C4-2B (cell line): ENCODE data around the gene ZNF521.

Experiments
- ZFX ChIP-seq: fragments of 450-650 bp; IDR thresholded peaks from 2 replicates; pipeline ENCODE4 v1.6.1; 2017
- TF ChIP-seq, protein P1 (sequence below): fragments of 450-650 bp; conservative IDR thresholded peaks from 2 replicates; pipeline ENCODE4 v1.5.1; 2017; ENCODE audit warnings: mild to moderate bottlenecking

GRCh38 chr18:25256439-25256838 is 95.5 kb downstream of the ZNF521 start:
- TF ChIP-seq, protein P1, sequence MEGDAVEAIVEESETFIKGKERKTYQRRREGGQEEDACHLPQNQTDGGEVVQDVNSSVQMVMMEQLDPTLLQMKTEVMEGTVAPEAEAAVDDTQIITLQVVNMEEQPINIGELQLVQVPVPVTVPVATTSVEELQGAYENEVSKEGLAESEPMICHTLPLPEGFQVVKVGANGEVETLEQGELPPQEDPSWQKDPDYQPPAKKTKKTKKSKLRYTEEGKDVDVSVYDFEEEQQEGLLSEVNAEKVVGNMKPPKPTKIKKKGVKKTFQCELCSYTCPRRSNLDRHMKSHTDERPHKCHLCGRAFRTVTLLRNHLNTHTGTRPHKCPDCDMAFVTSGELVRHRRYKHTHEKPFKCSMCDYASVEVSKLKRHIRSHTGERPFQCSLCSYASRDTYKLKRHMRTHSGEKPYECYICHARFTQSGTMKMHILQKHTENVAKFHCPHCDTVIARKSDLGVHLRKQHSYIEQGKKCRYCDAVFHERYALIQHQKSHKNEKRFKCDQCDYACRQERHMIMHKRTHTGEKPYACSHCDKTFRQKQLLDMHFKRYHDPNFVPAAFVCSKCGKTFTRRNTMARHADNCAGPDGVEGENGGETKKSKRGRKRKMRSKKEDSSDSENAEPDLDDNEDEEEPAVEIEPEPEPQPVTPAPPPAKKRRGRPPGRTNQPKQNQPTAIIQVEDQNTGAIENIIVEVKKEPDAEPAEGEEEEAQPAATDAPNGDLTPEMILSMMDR: no peak
- TF ChIP-seq ZFX: no peak
